Mucosa of gallbladder (tissue), 1 donor: ENCODE results near the gene SLC1A4. TPM values are rescaled to one million over a fixed set of nuclear protein-coding genes. Genes with fewer than 3 reads are reported as not detected.

Experiments
- DNase-seq: peaks from one replicate; pipeline ENCODE4 v3.0.0-alpha.2; 2020; ENCODE audit warnings: low spot score
- total RNA-seq: library from RNA; stranded (reverse); gene quantifications from one replicate; pipeline ENCODE4 v1.2.1, GENCODE V29; 2021
- donor health status: DM: no; HTN: no; CAD: no.

Gene SLC1A4
- total RNA-seq, 1 donor from 2014 or later, result 14.3 TPM

GRCh38 chr2:65072181-65072970 lies 83.2 kb downstream of the SLC1A4 start:
- DNase-seq, result no peak

Other genes with a start within 250 kb of the SLC1A4 start
- 21.7 TPM for gene CEP68, start 67.0 kb downstream of the SLC1A4 start, total RNA-seq
- gene RAB1A, start 140.7 kb downstream of the SLC1A4 start, total RNA-seq, result 139 TPM
- gene ACTR2, start 238.4 kb downstream of the SLC1A4 start, total RNA-seq, result 209 TPM